ENCODE results near the gene FGB.
"Not testable (repeated sequence)": the region's sequence is repeated elsewhere in the genome, so short reads cannot be mapped to it uniquely, and the experiment has no call there.

Gene FGB

GRCh38 chr4:154566639-154567204 lies 3.9 kb downstream of the FGB start:
- DNase-seq (ENCODE audit: low read depth): no peak

- no peak for DNase-seq (ENCODE audit: low read depth)
These were observed 6.2 kb downstream of the FGB start for GRCh38 chr4:154569028-154569427.

GRCh38 chr4:154569584-154569983 lies 6.8 kb downstream of the FGB start:
- DNase-seq (ENCODE audit: low read depth): no peak

GRCh38 chr4:154573190-154573870 lies 10.5 kb downstream of the FGB start:
- no peak for DNase-seq (ENCODE audit: low read depth)

- no peak for DNase-seq (ENCODE audit: low read depth)
These were observed 11.5 kb downstream of the FGB start for GRCh38 chr4:154574311-154574710.

- no peak for DNase-seq (ENCODE audit: low read depth)
These were observed 14.5 kb downstream of the FGB start for GRCh38 chr4:154577324-154577723.

- no peak for DNase-seq (ENCODE audit: low read depth)
These were observed 16.1 kb downstream of the FGB start for GRCh38 chr4:154578919-154579318.

- no peak for DNase-seq (ENCODE audit: low read depth)
These were observed 17.1 kb downstream of the FGB start for GRCh38 chr4:154579927-154580326.

GRCh38 chr4:154582723-154583122 lies 19.9 kb downstream of the FGB start:
- no peak for DNase-seq (ENCODE audit: low read depth)

- no peak for DNase-seq (ENCODE audit: low read depth)
These were observed 20.4 kb downstream of the FGB start for GRCh38 chr4:154583230-154583629.

- DNase-seq (ENCODE audit: low read depth): no peak
These were observed 20.9 kb downstream of the FGB start for GRCh38 chr4:154583677-154584076.

- DNase-seq (ENCODE audit: low read depth): no peak
These were observed 21.4 kb downstream of the FGB start for GRCh38 chr4:154584259-154584658.

GRCh38 chr4:154585369-154586018 lies 22.7 kb downstream of the FGB start:
- DNase-seq (ENCODE audit: low read depth): no peak

- DNase-seq (ENCODE audit: low read depth): no peak
These were observed 23.7 kb downstream of the FGB start for GRCh38 chr4:154586296-154587033.

GRCh38 chr4:154588198-154588597 lies 25.4 kb downstream of the FGB start:
- DNase-seq (ENCODE audit: low read depth): no peak

- DNase-seq (ENCODE audit: low read depth): no peak
These were observed 26.7 kb downstream of the FGB start for GRCh38 chr4:154589296-154590197.

- no peak for DNase-seq (ENCODE audit: low read depth)
These were observed 27.7 kb downstream of the FGB start, which contains the start of gene FGA for GRCh38 chr4:154590329-154591006. TSS of gene FGA (minus strand) at chr4:154590742. CDS start at chr4:154590687, 55 bp downstream.

- DNase-seq (ENCODE audit: low read depth): no peak
These were observed 29.1 kb downstream of the FGB start for GRCh38 chr4:154591890-154592289.

- DNase-seq (ENCODE audit: low read depth): no peak
These were observed 31.1 kb downstream of the FGB start for GRCh38 chr4:154593868-154594267.

GRCh38 chr4:154594343-154594742 lies 31.5 kb downstream of the FGB start:
- DNase-seq (ENCODE audit: low read depth): not testable (repeated sequence)

- DNase-seq (ENCODE audit: low read depth): no peak
These were observed 33.0 kb downstream of the FGB start for GRCh38 chr4:154595807-154596206.

Data from stimulated activated CD8-positive, alpha-beta memory T cell treated with anti-CD3 and anti-CD28 coated beads, Interleukin-4, amount 100 ng/mL, for 24 hours (primary cell).